Mucosa of gallbladder (tissue), 1 donor: ENCODE data around the gene ARPIN. TPM values are rescaled to one million over a fixed set of nuclear protein-coding genes. Genes with fewer than 3 reads are reported as not detected.

Experiments used
- total RNA-seq: library from RNA; stranded (reverse); gene quantifications from one replicate; pipeline ENCODE4 v1.2.1, GENCODE V29; 2021
- donor health status: DM: no; HTN: no; CAD: no.

ARPIN gene
- total RNA-seq, 1 donor from 2014 or later, result 23.3 TPM

Other genes with a start within 250 kb of the ARPIN start
- gene PLIN1, start 233.6 kb downstream of the ARPIN start, total RNA-seq, result 0.89 TPM
- gene PEX11A, start 222.2 kb downstream of the ARPIN start, total RNA-seq, result 13.7 TPM
- gene WDR93, start 222.1 kb downstream of the ARPIN start, total RNA-seq, result 0.49 TPM
- 4.6 TPM for gene MESP1, start 161.7 kb downstream of the ARPIN start, total RNA-seq
- gene MESP2, start 136.6 kb downstream of the ARPIN start, total RNA-seq, result 0.75 TPM
- gene ANPEP, start 98.1 kb downstream of the ARPIN start, total RNA-seq, result 1,600 TPM
- gene AP3S2, start 19.0 kb downstream of the ARPIN start, total RNA-seq, result 24.9 TPM
- gene ZNF710, start 88.4 kb upstream of the ARPIN start, total RNA-seq, result 30.2 TPM
- 73.2 TPM for gene IDH2, start 189.5 kb upstream of the ARPIN start, total RNA-seq